Sigmoid colon (tissue), 7 donors: ENCODE measurements around the gene TSEN34. TPM values are rescaled to one million over a fixed set of nuclear protein-coding genes. Genes with fewer than 3 reads are reported as not detected.

Experiments
- polyA plus RNA-seq, 3 donors: library from polyadenylated mRNA; stranded (reverse); fragments of 200-250 nt; gene quantifications; one replicate each; pipeline ENCODE4 v1.2.3, GENCODE V29; 2013
- total RNA-seq, 4 donors: library from RNA; depleted of rRNA; stranded (reverse); fragments of >200 nt; gene quantifications; one replicate each; pipeline ENCODE4 v1.1.0, GENCODE V29; 2016
- donor health status: healthy with polysubstance abuse.
- donor health status: Bipolar disorder and iron deficiency.
- donor health status: healthy.

Gene TSEN34
- total and polyA plus RNA-seq, 7 donors: 41.5 to 80.9 (median 52.5) TPM

Other genes starting within 250 kb of the TSEN34 start
- gene CACNG8, start 228.4 kb upstream of the TSEN34 start, total RNA-seq: under 1 TPM in 1 of 4 donors, not detected in 3; under 0.01 TPM
- under 1 TPM in 1 of 3 donors, not detected in 2; 0.03 TPM for gene CACNG8, start 228.4 kb upstream of the TSEN34 start, polyA plus RNA-seq
- not detected for gene CACNG6, start 199.7 kb upstream of the TSEN34 start, total RNA-seq
- not detected for gene CACNG6, start 199.7 kb upstream of the TSEN34 start, polyA plus RNA-seq
- not detected for gene VSTM1, start 127.4 kb upstream of the TSEN34 start, total RNA-seq
- gene VSTM1, start 127.4 kb upstream of the TSEN34 start, polyA plus RNA-seq: not detected
- gene TARM1, start 109.9 kb upstream of the TSEN34 start, total RNA-seq: not detected
- not detected for gene TARM1, start 109.9 kb upstream of the TSEN34 start, polyA plus RNA-seq
- gene OSCAR, start 90.5 kb upstream of the TSEN34 start, total RNA-seq: 1 to 10 TPM in 2 of 4 donors, not detected in 2; 3.0 to 3.1 TPM
- 1 to 10 TPM in 1 of 3 donors, under 1 TPM in 1, not detected in 1; 0.93 to 4.2 TPM for gene OSCAR, start 90.5 kb upstream of the TSEN34 start, polyA plus RNA-seq
- 10 to 100 TPM; 18.8 to 32.4 (median 20.2) TPM for gene NDUFA3, start 88.5 kb upstream of the TSEN34 start, total RNA-seq
- 100 to 1,000 TPM; 151 to 207 (median 184) TPM for gene NDUFA3, start 88.5 kb upstream of the TSEN34 start, polyA plus RNA-seq
- gene TFPT, start 75.7 kb upstream of the TSEN34 start, total RNA-seq: 10 to 100 TPM; 18.2 to 24.7 (median 20.4) TPM
- 10 to 100 TPM; 22.2 to 28.6 (median 25.2) TPM for gene TFPT, start 75.7 kb upstream of the TSEN34 start, polyA plus RNA-seq
- gene PRPF31, start 75.6 kb upstream of the TSEN34 start, total RNA-seq: 10 to 100 TPM; 48.7 to 53.5 (median 51.5) TPM
- 10 to 100 TPM; 25.0 to 60.9 (median 36.6) TPM for gene PRPF31, start 75.6 kb upstream of the TSEN34 start, polyA plus RNA-seq
- gene CNOT3, start 53.5 kb upstream of the TSEN34 start, total RNA-seq: 10 to 100 TPM; 11.8 to 31.5 (median 21.2) TPM
- gene CNOT3, start 53.5 kb upstream of the TSEN34 start, polyA plus RNA-seq: 10 to 100 TPM; 15.5 to 32.9 (median 19.8) TPM
- 1 to 10 TPM; 7.8 to 10.0 (median 8.7) TPM for gene LENG1, start 31.6 kb upstream of the TSEN34 start, total RNA-seq
- gene LENG1, start 31.6 kb upstream of the TSEN34 start, polyA plus RNA-seq: 10 to 100 TPM in 1 of 3 donors, 1 to 10 TPM in 2; 8.4 to 11.5 (median 8.6) TPM
- gene TMC4, start 18.1 kb upstream of the TSEN34 start, total RNA-seq: 1 to 10 TPM in 1 of 4 donors, under 1 TPM in 1, not detected in 2; 0.66 to 1.4 TPM
- 10 to 100 TPM; 13.9 to 55.4 (median 25.2) TPM for gene TMC4, start 18.1 kb upstream of the TSEN34 start, polyA plus RNA-seq
- gene MBOAT7, start 1.7 kb upstream of the TSEN34 start, total RNA-seq: 10 to 100 TPM; 20.1 to 49.7 (median 31.0) TPM
- gene MBOAT7, start 1.7 kb upstream of the TSEN34 start, polyA plus RNA-seq: 10 to 100 TPM; 15.0 to 79.7 (median 16.0) TPM
- gene RPS9, start 9.6 kb downstream of the TSEN34 start, total RNA-seq: 1,000 to 10,000 TPM; 2,139 to 2,970 (median 2,693) TPM
- 1,000 to 10,000 TPM; 3,254 to 5,599 (median 3,699) TPM for gene RPS9, start 9.6 kb downstream of the TSEN34 start, polyA plus RNA-seq
- gene LILRB3, start 31.7 kb downstream of the TSEN34 start, total RNA-seq: 10 to 100 TPM; 12.5 to 19.3 (median 16.8) TPM
- gene LILRB3, start 31.7 kb downstream of the TSEN34 start, polyA plus RNA-seq: 1 to 10 TPM; 4.2 to 7.2 (median 4.9) TPM
- gene LILRA6, start 51.5 kb downstream of the TSEN34 start, total RNA-seq: 1 to 10 TPM; 1.8 to 3.2 (median 2.3) TPM
- gene LILRA6, start 51.5 kb downstream of the TSEN34 start, polyA plus RNA-seq: 1 to 10 TPM; 1.2 to 2.3 (median 1.5) TPM
- 10 to 100 TPM in 3 of 4 donors, 1 to 10 TPM in 1; 8.4 to 23.5 (median 11.7) TPM for gene LILRB5, start 66.0 kb downstream of the TSEN34 start, total RNA-seq
- 10 to 100 TPM in 1 of 3 donors, 1 to 10 TPM in 2; 2.2 to 27.0 (median 4.2) TPM for gene LILRB5, start 66.0 kb downstream of the TSEN34 start, polyA plus RNA-seq
- 1 to 10 TPM; 2.5 to 5.0 (median 3.5) TPM for gene LILRB2, start 89.8 kb downstream of the TSEN34 start, total RNA-seq
- 1 to 10 TPM; 2.4 to 5.9 (median 5.5) TPM for gene LILRB2, start 89.8 kb downstream of the TSEN34 start, polyA plus RNA-seq
- gene LILRA5, start 121.9 kb downstream of the TSEN34 start, total RNA-seq: 1 to 10 TPM in 3 of 4 donors, not detected in 1; 2.0 to 6.7 (median 2.5) TPM
- gene LILRA5, start 121.9 kb downstream of the TSEN34 start, polyA plus RNA-seq: 10 to 100 TPM in 1 of 3 donors, 1 to 10 TPM in 2; 5.1 to 14.6 (median 6.0) TPM
- under 1 TPM in 1 of 4 donors, not detected in 3; 0.36 TPM for gene LILRA4, start 147.9 kb downstream of the TSEN34 start, total RNA-seq
- gene LILRA4, start 147.9 kb downstream of the TSEN34 start, polyA plus RNA-seq: 1 to 10 TPM in 2 of 3 donors, under 1 TPM in 1; 0.92 to 3.9 (median 3.0) TPM
- 10 to 100 TPM in 3 of 4 donors, 1 to 10 TPM in 1; 4.4 to 18.9 (median 14.4) TPM for gene LAIR1, start 173.6 kb downstream of the TSEN34 start, total RNA-seq
- 10 to 100 TPM in 2 of 3 donors, 1 to 10 TPM in 1; 6.6 to 34.6 (median 13.4) TPM for gene LAIR1, start 173.6 kb downstream of the TSEN34 start, polyA plus RNA-seq
- gene TTYH1, start 224.2 kb downstream of the TSEN34 start, total RNA-seq: 1 to 10 TPM; 2.5 to 5.4 (median 3.7) TPM
- 1 to 10 TPM in 2 of 3 donors, under 1 TPM in 1; 0.23 to 2.2 (median 1.8) TPM for gene TTYH1, start 224.2 kb downstream of the TSEN34 start, polyA plus RNA-seq